Activated gamma-delta T cell (primary cell): ENCODE results near the gene MKRN1.
"Not testable (repeated sequence)": the region's sequence is repeated elsewhere in the genome, so short reads cannot be mapped to it uniquely, and the experiment has no call there.

ENCODE experiments used
- DNase-seq: peaks from one replicate; lab custom pipeline; 2025; lab: John Stamatoyannopoulos, UW
- total RNA-seq, 2 donors: gene quantifications; one replicate each; lab custom pipeline; 2026; lab: John Stamatoyannopoulos, UW

The MKRN1 gene
- total RNA-seq = 197 to 204 reads per million in 2 donors

GRCh38 chr7:140479062-140479738 lies at the start of gene MKRN1:
MKRN1 (minus strand) TSS chr7:140479505; CDS start chr7:140479344, 161 bp downstream.
- peak; percentile 78 for DNase-seq

DNA sequence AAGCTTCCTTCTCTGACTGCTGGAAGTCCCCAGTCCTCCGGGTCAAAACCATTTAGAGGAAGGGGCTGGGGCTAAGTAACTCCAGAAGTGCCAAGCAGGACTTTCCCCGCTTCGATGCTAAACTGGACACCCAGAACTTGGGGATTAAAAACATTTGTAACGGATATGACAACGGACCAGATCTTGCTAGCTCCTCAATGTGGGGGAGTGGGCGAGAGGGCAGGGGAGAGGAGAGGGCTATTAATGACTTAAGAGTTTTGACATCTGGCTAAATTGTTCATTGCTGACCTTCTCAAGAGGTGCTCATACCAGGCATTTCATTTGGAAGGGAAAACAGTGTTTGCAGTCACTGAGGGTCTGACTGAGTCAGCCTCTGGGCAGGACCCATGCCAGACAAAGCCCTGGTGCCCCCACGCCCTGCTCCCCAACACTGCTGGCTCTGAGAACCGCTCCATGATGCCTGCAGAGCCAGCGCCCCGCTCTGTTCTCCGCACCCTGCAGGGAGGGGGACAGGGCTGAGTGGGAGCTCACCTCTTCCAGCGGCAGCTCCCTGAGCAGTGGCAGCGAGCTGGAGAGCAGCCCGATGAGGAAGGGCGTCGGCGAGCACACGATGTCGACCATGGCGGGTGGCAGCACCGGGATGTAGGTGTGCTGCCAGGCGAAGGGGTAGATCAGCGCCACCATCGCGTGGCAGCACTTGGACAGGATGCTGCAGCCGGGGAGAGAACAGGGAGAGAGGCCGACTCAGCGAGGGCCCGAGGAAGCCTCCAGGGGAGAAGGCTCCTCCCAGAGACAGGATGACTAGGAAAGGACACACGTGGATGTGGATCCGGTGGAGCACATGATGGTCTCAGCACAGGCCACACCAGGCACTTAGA lies 47.7 kb upstream of the MKRN1 start:
- no peak for DNase-seq

GRCh38 chr7:140526214-140526613 lies 46.9 kb upstream of the MKRN1 start:
- DNase-seq = no peak

- no peak for DNase-seq
These were observed 46.4 kb upstream of the MKRN1 start for GRCh38 chr7:140525743-140526142.

DNA sequence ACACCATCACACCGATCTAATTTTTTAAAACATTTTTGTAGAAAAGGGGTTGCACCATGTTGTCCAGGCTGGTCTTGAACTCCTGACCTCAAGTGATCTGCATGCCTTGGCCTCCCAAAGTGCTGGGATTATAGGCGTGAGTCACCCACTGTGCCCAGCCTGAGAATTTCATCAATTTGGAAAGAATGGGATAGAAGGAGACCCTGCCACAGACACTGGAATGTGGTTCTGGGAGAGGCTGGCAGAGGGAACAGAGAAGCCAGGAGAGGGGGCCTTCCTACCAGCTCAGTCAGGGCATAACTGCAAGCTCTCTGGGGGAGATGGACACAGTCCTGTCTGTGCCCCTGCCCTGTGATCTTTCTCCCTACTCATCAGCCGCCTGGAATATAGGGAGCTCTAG lies 42.1 kb upstream of the MKRN1 start:
- DNase-seq = no peak

DNA sequence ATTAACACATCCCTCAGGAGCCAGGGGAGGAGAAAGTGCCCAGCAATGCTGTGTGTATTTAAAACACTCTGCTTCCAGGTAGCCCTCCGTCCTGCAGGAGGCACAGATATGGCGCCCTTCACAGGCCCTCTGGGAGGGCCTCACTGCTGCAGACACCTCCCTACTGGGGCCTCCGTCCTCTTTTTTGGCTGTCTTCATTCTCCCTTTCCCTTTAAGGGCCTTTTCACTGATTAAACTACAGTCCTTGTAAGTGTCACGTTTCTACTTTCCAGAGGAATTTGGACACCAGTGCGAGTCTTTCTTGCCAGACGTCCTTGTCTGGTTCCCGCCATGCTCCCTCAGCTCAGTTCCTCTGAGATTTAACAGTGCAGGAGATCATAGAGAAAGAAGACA lies 39.7 kb upstream of the MKRN1 start:
- no peak for DNase-seq

GRCh38 chr7:140518370-140519006 lies 39.2 kb upstream of the MKRN1 start:
- DNase-seq = no peak

DNA sequence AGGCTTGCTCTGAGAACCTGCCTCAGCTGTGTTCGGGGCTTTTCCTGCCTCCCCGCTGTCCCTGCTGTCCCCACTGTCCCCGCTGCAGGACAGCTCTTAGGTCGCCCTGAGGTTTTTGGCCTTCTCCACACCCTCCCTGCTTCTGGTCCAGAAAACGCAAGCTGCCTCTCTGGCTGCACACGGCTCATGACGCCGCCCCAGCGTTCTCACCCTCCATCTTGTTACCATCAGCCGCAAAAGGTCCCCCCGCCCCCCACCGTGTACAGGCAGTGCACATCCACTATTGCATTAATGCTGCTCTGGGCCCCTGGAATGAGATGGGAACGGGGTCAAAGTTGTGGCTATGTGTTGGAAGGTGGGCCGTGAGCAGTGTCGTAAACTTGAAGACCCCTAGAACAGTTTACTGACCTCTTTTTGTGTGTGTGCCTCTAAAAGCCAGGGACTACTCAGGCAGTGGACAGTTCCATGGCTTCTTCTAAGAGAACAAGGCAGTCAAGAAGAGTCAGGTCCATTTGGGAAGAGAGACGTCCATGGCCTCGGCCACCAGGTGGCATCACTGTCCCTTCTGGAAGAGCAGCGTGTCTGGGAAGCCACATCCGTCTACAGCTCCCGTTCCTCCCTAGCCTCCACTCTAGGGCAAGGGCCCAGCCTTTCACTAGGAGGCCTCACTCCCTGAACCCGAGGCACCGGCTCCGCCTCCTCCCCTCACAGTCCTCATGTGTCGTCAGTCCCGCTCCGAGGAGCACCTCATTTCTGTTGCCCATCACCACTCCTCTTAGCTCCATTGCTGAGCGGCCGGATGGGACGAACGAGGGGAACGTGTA lies 38.5 kb upstream of the MKRN1 start:
- DNase-seq = no peak

- DNase-seq = no peak
These were observed 33.2 kb upstream of the MKRN1 start for GRCh38 chr7:140512317-140513000.

DNA sequence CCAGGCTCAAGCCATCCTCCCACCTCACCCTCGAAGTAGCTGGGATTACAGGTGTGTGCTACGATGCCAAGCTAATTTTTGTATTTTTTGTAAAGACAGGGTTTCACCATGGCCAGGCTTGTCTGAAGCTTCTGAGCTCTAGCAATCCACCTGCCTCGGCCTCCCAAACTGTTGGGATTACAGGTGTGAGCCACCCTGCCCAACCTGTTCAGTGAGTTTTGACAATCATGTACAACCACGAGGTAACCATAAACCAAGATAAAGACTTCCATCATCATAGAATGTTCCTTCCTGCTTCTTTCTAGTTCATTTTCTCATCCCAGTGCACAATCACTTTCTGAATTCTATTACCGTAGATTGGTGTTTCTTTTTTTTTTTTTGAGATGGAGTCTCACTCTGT lies 30.5 kb upstream of the MKRN1 start:
- no peak for DNase-seq

- not testable (repeated sequence) for DNase-seq
These were observed 28.3 kb upstream of the MKRN1 start for GRCh38 chr7:140507556-140507955.

- no peak for DNase-seq
These were observed 27.6 kb upstream of the MKRN1 start for GRCh38 chr7:140506788-140507464.

- no peak for DNase-seq
These were observed 22.7 kb upstream of the MKRN1 start for GRCh38 chr7:140501966-140502365.

GRCh38 chr7:140497807-140498206 lies 18.5 kb upstream of the MKRN1 start:
- not testable (repeated sequence) for DNase-seq

DNA sequence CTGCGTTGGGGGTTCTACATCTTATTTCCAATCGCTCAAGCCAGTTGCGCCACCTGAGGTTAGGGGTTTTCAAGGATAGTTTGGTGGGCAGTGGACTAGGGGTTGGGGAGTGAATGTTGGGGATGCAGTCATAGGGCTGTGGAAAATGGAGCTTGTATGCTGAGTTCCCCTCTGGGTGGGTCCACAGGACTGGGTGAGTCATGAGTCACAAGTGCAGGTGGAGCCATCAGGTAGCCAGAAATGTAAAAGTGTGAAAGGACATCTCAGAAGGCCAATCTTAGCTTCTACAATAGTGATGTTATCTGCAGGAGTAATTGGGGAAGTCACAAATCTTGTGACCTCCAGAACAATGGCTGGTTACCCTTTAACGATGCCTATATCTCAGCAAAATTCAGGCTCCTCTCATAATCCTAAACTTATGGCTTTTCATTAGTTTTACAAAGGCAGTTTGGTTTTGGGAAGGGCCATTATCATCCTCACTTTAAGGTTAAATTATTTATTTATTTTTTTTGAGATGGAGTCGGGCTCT lies 18.0 kb upstream of the MKRN1 start:
- DNase-seq = no peak

DNA sequence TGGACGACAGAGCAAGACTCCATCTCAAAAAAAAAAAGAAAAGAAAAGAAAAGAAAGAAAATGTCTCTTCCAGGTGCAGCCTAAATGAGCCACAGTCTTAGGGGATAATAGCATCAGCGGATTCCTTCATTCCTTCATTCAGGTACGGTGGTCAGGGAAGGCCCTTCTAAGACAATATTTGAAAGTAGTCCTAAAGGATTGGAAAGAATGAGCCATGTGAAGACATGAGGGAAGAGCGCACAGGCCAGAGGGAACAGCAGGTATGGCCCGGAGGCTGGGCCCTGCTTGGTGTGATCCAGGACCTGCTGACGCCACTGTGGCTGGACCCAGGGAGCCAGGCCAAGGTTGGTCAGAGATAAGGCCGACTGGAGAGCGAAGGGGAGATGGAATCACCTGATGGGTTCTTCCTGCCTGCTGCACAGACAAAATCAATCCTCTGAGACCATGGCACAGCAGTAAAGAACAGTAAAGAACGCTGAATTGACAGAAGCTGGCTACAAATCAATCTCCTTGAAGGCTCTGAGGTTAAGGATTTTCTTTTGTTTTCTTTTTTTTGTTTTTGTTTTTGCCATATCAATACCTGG lies 16.3 kb upstream of the MKRN1 start:
- DNase-seq = no peak

DNA sequence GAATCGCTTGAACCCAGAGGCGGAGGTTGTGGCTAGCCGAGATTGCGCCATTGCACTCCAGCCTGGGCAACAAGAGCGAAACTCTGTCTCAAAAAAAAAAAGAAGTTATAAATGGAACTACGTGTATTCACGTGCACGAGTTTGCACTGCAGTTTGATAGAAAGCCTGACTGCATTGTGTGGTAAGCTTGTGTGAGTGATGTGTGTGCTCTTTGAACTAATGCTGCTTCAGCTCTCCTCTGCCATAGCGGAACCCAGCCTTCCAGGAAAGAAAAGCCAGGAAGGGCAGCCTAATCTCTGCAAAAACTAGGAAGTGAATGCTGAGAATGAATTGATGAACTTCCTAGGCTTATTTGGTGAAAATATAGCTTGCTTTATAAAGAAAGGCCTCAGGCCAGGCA lies 15.6 kb upstream of the MKRN1 start:
- DNase-seq = no peak

- no peak for DNase-seq
These were observed 9.7 kb upstream of the MKRN1 start for GRCh38 chr7:140489026-140489359.

GRCh38 chr7:140485500-140486265 lies 6.4 kb upstream of the MKRN1 start:
- no peak for DNase-seq
